T-helper 1 cell (primary cell): ENCODE data around the gene MAP3K15.
"Not testable (repeated sequence)": the region's sequence is repeated elsewhere in the genome, so short reads cannot be mapped to it uniquely, and the experiment has no call there.

Experiments used
- DNase-seq, 5 donors: peaks; one replicate each; pipeline ENCODE4 v3.0.0-alpha.2; 2012 to 2020

MAP3K15 gene

GRCh38 chrX:19539665-19540064 lies 24.4 kb upstream of the MAP3K15 start:
- no peak for DNase-seq

- no peak for DNase-seq
Observed at GRCh38 chrX:19535476-19535875, 20.2 kb upstream of the MAP3K15 start.

DNA sequence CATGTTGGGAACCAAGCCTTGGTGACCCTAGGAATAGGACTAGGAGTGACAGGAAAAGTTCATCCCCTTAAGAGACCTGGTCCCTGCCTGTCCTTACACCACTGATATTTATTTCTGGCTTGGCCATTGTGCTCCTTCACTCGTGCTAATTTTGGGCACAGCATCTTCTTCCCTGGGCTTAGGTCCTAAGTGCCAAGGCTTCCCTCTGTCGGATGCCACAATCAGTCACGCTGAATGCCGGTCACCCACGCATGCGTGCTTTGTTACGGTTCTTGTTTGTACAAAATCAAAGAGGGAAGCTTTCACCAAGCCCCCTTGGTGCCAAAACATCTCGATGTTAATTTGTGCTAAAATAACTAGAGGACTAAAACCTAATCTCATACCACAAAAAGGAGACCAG lies 17.4 kb upstream of the MAP3K15 start:
- DNase-seq: no peak

DNA sequence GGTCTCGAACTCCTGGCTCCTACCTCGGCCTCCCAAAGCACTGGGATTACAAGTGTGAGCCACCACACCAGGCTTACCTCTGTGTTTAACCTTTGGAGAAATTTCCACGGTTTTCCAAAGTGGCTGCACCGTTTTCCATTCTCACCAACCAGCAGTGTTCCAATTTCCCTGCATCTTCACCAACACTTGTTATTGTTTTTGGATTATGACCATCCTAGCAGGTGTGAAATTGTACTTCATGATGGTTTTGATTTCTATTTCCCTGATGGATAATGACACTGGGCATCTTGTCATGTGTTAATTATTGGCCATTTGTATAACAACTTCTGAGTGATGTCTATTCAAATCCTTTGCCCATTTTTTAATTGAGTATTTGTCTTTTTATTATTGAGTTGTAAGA lies 2.7 kb upstream of the MAP3K15 start:
- DNase-seq: no peak

GRCh38 chrX:19515615-19516105 lies 352 bp upstream of the MAP3K15 start:
- no peak for DNase-seq

DNA sequence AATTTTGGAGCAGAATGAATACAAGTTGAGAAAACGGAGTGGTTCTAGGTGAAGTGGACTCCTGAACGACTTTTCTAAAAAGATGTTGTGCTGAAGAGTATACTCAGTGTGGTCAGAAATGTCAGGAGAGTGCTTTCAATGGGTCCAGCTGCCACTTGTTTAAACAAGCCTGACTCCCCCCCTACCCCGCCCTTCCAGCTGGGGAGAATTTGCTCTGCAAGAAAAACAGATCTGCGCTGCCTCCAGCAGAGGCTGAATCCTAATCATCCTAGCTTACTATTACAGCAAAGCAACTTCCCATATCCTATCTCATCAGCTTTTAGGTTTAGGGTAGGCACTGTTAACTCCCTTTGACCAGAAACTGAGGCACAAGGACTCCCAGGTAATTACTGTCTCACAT lies 1.9 kb downstream of the MAP3K15 start:
- no peak for DNase-seq

DNA sequence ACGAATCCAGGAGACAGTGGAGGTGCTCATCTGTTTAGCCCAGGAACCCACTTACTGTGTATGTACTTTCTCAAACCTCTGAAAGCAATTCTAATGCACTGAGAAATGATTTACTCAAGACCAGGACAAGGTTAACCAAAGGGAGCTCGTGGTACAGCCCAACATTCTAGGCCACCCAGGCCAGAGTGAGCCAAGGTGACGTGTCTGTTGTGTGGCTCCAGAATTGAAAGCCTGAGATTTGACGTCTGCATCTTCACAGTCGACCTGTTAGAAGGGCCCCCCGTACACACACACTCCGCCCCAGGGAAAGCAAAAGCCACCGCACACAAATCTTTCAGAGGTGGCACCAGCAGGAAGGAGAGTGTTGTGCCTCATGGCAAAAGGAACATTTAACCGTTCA lies 2.3 kb downstream of the MAP3K15 start:
- DNase-seq: no peak

- DNase-seq: no peak
Observed at GRCh38 chrX:19512359-19512758, 2.9 kb downstream of the MAP3K15 start.

DNA sequence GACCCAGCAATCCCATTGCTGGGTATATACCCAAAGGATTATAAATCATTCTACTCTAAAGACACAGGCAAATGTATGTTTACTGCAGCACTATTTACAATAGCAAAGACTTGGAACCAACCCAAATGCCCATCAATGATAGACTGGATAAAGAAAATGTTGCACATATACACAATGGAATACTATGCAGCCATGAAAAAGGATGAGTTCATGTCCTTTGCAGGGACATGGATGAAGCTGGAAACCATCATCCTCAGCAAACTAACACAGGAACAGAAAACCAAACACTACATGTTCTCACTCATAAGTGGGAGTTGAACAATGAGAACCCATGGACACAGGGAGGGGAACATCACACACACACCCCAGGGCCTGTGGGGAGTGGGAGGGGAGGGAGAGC lies 3.5 kb downstream of the MAP3K15 start:
- not testable (repeated sequence) for DNase-seq

GRCh38 chrX:19496711-19497110 lies 18.6 kb downstream of the MAP3K15 start:
- no peak for DNase-seq

GRCh38 chrX:19487520-19488200 lies 27.6 kb downstream of the MAP3K15 start:
- no peak for DNase-seq

- no peak for DNase-seq
Observed at GRCh38 chrX:19479458-19479857, 35.9 kb downstream of the MAP3K15 start.

GRCh38 chrX:19468383-19468782 lies 46.9 kb downstream of the MAP3K15 start:
- not testable (repeated sequence) for DNase-seq

DNA sequence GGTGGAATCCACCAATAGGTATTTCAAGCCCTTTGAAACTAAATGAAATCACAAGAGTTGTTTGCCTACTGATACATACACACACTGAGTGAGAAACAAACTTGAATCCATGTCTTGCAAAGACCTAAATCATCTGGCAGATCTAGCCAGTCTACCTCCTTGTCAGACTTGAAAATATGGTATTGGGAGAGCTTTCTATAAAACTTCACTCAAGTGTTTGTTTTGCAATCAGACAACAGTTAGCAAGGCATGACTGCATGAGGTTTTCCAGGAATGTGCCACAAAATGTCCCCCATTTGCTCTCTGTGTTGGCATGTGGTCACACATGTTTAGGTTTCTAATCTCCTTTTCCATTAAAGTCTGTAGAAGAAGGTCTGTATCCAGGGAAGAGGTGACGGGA lies 52.4 kb downstream of the MAP3K15 start:
- no peak for DNase-seq

DNA sequence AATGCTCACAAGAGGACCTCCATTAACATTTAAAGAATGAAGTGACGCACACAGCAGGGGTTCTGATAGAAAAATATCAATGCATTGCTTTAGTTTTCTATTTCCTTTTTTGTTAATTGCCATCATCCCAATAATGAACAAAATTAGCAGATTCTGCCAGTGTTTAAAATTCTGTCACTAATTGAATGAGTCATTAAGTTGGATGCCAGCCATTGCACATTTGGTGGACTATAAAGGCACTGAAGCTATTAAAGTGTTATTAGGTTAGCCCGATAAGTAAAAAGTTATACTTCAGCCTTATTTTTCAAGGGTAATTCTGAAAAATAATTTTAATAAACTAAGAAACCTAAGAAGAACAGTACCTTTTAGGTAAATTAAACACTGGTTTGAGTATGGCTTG lies 53.1 kb downstream of the MAP3K15 start:
- DNase-seq: no peak

- no peak for DNase-seq
Observed at GRCh38 chrX:19457662-19458061, 57.6 kb downstream of the MAP3K15 start.

DNA sequence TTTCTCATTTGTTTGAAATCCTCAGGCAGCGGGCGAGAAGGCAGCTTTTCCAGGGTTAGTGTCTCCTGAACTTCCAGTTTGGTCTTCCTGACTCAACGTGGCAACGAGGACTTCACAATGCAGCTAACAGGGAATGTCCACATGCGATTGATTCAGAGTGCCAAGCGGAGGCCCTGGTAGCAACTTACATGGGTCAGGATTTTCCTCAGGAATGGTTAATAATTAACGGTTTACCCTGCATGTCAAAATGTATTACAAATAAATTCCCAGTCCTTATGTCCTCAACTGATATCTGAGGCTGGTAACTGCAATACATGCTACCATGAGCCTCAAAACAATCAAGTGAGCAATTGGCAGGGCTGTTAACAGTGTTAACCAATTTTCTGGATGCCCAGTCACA lies 67.2 kb downstream of the MAP3K15 start:
- no peak for DNase-seq

DNA sequence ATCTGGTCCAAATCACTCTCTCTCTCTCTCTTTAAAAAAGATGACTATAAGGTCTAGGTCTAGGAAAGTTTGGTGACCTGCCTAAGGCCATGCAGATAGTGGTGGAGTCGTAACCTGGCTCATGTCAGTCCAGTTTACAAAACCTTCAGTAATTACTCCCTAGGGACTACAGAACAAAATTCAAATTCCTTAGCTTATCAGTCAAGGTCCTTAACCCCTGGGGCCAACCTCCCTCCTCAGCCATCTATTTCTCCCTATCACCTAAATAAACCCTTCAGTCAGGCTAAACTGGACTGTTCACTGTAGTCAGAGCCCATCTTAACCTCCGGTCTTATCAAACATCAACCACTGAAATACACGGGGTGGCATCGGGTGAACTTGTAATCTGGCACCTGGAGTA lies 68.9 kb downstream of the MAP3K15 start:
- no peak for DNase-seq

DNA sequence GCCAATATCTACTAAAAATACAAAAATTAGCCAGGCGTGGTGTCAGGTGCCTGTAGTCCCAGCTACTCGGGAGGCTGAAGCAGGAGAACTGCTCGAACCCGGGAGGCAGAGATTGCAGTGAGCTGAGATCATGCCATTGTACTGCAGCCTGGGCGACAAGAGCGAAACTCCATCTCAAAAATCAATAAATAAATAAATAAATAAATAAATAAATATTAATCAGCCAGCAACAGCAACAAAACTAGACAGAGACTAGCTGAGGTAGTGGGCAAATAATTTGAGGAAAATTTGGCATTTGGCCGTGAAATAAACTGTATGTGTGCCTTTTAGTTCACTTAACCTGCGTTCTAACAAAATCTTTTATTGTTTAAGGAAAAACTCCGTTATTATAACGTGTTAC lies 69.5 kb downstream of the MAP3K15 start:
- not testable (repeated sequence) for DNase-seq

GRCh38 chrX:19443869-19444526 lies 71.3 kb downstream of the MAP3K15 start:
- DNase-seq: no peak

DNA sequence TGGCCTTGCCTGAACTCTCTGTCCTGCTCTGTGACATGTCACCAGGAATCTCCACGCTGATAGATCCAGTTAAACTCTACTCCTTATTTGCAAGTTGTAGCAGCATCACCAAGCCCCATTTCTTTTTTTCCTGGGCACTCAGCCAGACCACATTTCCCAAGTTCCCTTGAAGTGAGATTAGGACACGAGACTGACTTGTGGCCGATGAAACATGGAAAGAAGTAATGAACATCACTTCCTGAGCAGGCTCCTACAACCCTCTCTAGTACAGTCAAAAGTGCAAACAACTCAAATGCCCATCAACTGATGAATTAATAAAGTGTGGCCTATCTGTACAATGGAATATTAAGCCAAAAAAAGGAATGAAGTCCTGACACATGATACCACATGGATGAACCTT lies 74.6 kb downstream of the MAP3K15 start:
- no peak for DNase-seq

DNA sequence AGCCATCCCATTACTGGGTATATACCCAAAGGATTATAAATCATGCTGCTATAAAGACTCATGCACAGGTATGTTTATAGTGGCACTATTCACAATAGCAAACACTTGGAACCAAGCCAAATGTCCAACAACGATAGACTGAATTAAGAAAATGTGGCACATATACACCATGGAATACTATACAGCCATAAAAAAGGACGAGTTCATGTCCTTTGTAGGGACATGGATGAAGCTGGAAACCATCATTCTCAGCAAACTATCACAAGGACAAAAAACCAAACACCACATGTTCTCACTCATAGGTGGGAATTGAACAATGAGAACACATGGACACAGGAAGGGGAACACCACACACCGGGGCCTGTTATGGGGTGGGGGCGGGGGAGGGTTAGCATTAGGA lies 92.6 kb downstream of the MAP3K15 start:
- not testable (repeated sequence) for DNase-seq

- no peak for DNase-seq
Observed at GRCh38 chrX:19410259-19410658, 105.0 kb downstream of the MAP3K15 start.

GRCh38 chrX:19403696-19404095 lies 111.6 kb downstream of the MAP3K15 start:
- no peak for DNase-seq

DNA sequence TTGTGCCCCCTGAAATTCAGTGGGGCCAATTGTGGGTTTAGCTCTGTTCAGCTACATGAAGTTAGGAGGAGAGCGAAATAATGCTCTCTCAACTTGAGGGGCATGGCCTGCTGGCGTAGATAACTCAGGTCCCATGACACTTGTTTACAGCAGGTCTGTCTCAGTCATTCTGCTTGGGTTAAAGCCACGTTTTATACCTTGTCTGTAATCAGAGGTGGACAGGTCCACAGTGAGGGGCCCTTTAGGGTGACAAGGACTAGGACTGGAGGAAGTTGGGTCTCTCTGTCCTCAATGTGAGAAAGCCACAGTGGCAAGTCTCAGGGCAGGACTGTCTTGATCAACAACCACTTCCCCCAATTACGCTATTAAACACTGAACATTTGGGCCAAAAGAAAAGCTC lies 122.6 kb downstream of the MAP3K15 start:
- no peak for DNase-seq
